B cell (primary cell): Measurements from ENCODE around the gene GDF7. TPM values are rescaled to one million over a fixed set of nuclear protein-coding genes. Genes with fewer than 3 reads are reported as not detected.

Experiments
- ATAC-seq: fragments of 200-7000 bp; cut with Tn5 transposase; one replicate; pipeline ENCODE4 v1.10.0; 2021; ENCODE audit warnings: low read depth, mild to moderate bottlenecking, moderate number of reproducible peaks, moderate library complexity
- CTCF ChIA-PET: fragments of 350-600 bp; sonication (Branson Sonifier 250); formaldehyde crosslinking; loops from one replicate; lab custom pipeline; 2021; ENCODE audit warnings: antibody characterized with exemption, inconsistent platforms; lab: Charles Lee
- POLR2A ChIA-PET: fragments of 350-600 bp; sonication (Branson Sonifier 250); formaldehyde crosslinking; loops from one replicate; lab custom pipeline; 2021; ENCODE audit warnings: antibody characterized with exemption; lab: Charles Lee
- DNase-seq: peaks from one replicate; pipeline ENCODE4 v3.0.0; 2013
- H2AFZ ChIP-seq: 2 replicates; pipeline ENCODE4 v1.6.1; 2012; ENCODE audit warnings: mild to moderate bottlenecking, low read depth, low read length; ENCODE audit not compliant: insufficient read depth, poor library complexity, severe bottlenecking
- H3K27ac ChIP-seq, 2 donors: 1 replicate in 1 of 2; 2 replicates in 1 of 2; pipeline ENCODE4 v1.5.1; 2012 to 2013; ENCODE audit warnings: low read length in 2 of 2, mild to moderate bottlenecking in 2 of 2, moderate library complexity in 1 of 2
- H3K27me3 ChIP-seq, 4 experiments: fragments of 200-600 bp in 1 of 4; sonication (generic) in 1 of 4; replicated peaks in 1 of 4; 1 replicate in 2 of 4; 2 replicates in 2 of 4; pipeline versions ENCODE4 v1.6.1 to v1.7.0; 2013 to 2016; ENCODE audit warnings: low read length in 3 of 4, mild to moderate bottlenecking in 2 of 4, mixed read lengths in 1 of 4, moderate library complexity in 1 of 4; ENCODE audit not compliant: insufficient read depth in 4 of 4, control insufficient read depth in 3 of 4; ENCODE audit errors: control extremely low read depth in 1 of 4
- H3K36me3 ChIP-seq, 2 experiments: replicated peaks in 1 of 2; 1 replicate in 1 of 2; 2 replicates in 1 of 2; pipeline versions ENCODE4 v1.6.1 to v1.7.1; 2013; ENCODE audit warnings: low read length in 1 of 2; ENCODE audit not compliant: insufficient read depth in 2 of 2, control insufficient read depth in 1 of 2; ENCODE audit errors: control extremely low read depth in 1 of 2, extremely low read depth in 1 of 2
- H3K4me1 ChIP-seq, 2 donors: fragments of 200-600 bp in 1 of 2; sonication (generic) in 1 of 2; 1 replicate in 1 of 2; 2 replicates in 1 of 2; pipeline versions ENCODE4 v1.5.1 to v1.6.1; 2013 to 2017; ENCODE audit warnings: low read length in 2 of 2; ENCODE audit not compliant: control insufficient read depth in 2 of 2, insufficient read depth in 2 of 2
- H3K4me2 ChIP-seq: replicated peaks from 2 replicates; pipeline ENCODE3; 2012; ENCODE audit warnings: mild to moderate bottlenecking, low read depth, low read length; ENCODE audit not compliant: poor library complexity, severe bottlenecking
- H3K4me3 ChIP-seq, 5 experiments: fragments of 200-600 bp in 1 of 5; sonication (generic) in 1 of 5; 1 replicate in 3 of 5; 2 replicates in 2 of 5; pipeline versions ENCODE4 v1.5.1 to v1.7.0; 2011 to 2016; ENCODE audit warnings: low read length in 4 of 5, mild to moderate bottlenecking in 4 of 5, low read depth in 2 of 5, control low read depth in 1 of 5, moderate library complexity in 1 of 5; ENCODE audit not compliant: insufficient read depth in 1 of 5; ENCODE audit errors: control extremely low read depth in 1 of 5, extremely low read depth in 1 of 5
- H3K79me2 ChIP-seq: fragments of 200-600 bp; sonication (generic); one replicate; pipeline ENCODE4 v1.6.0; 2016; ENCODE audit warnings: low read length; ENCODE audit not compliant: control insufficient read depth, insufficient read depth
- H3K9ac ChIP-seq: fragments of 200-600 bp; sonication (generic); 2 replicates; pipeline ENCODE4 v1.6.1; 2017; ENCODE audit warnings: mild to moderate bottlenecking, low read length, moderate library complexity
- H3K9me3 ChIP-seq, 3 donors: one replicate each; pipeline versions ENCODE4 v1.6.1 to v1.7.1; 2013; ENCODE audit warnings: low read length in 2 of 3; ENCODE audit not compliant: control insufficient read depth in 2 of 3, insufficient read depth in 1 of 3; ENCODE audit errors: control extremely low read depth in 1 of 3
- H4K20me1 ChIP-seq: 2 replicates; pipeline ENCODE4 v1.6.0; 2012; ENCODE audit warnings: mild to moderate bottlenecking, low read length; ENCODE audit not compliant: insufficient read depth, control insufficient read depth, poor library complexity, severe bottlenecking
- H3K27ac Mint-ChIP-seq: one replicate; pipeline ENCODE4 v1.8.0; 2021; ENCODE audit warnings: mixed read lengths
- H3K27me3 Mint-ChIP-seq: one replicate; pipeline ENCODE4 v1.8.0; 2021; ENCODE audit warnings: mixed read lengths
- H3K4me1 Mint-ChIP-seq: one replicate; pipeline ENCODE4 v1.8.0; 2021; ENCODE audit warnings: mixed read lengths
- H3K4me3 Mint-ChIP-seq: one replicate; pipeline ENCODE4 v1.8.0; 2021; ENCODE audit warnings: mixed read lengths
- H3K9me3 Mint-ChIP-seq: one replicate; pipeline ENCODE4 v1.8.0; 2022; ENCODE audit warnings: mixed read lengths; ENCODE audit not compliant: insufficient read depth
- CTCF ChIP-seq: fragments of 200-600 bp; IDR thresholded peaks from one replicate; pipeline ENCODE4 v1.8.0; 2022; ENCODE audit warnings: antibody characterized with exemption, mild to moderate bottlenecking
- EZH2 ChIP-seq: IDR thresholded peaks from 2 replicates; pipeline ENCODE4 v1.6.1; 2012; ENCODE audit warnings: borderline replicate concordance, low read depth, mild to moderate bottlenecking, moderate library complexity, low read length; ENCODE audit not compliant: insufficient read depth, poor library complexity, severe bottlenecking
- WGBS: methylation state at CpG from one replicate; pipeline ENCODE4 v1.1.5; 2013; ENCODE audit warnings: missing lambda C conversion rate; ENCODE audit not compliant: insufficient coverage; 5-methylcytosine and 5-hydroxymethylcytosine counted together
- intact Hi-C: fragments of 100-400 bp; cut with micrococcal nuclease; formaldehyde crosslinking; loops from one replicate; pipeline ENCODE4 v1.10.0; 2022
- polyA plus RNA-seq: library from polyadenylated mRNA; depleted of rRNA; stranded (reverse); fragments of >200 nt; gene quantifications from 2 replicates; pipeline ENCODE4 v1.2.3, GENCODE V29; 2012
- total RNA-seq, 2 donors: library from RNA; stranded (reverse); fragments of 120-200 nt in 1 of 2; gene quantifications; 1 replicate in 1 of 2; 2 replicates in 1 of 2; pipeline versions ENCODE4 v1.2.3 to v1.2.4, GENCODE V29; 2013 to 2022

The GDF7 gene
- total and polyA plus RNA-seq, 2 donors (not counting 1 experiment from before 2014, with no cell fraction given): 7.0 to 15.3 TPM

DNA sequence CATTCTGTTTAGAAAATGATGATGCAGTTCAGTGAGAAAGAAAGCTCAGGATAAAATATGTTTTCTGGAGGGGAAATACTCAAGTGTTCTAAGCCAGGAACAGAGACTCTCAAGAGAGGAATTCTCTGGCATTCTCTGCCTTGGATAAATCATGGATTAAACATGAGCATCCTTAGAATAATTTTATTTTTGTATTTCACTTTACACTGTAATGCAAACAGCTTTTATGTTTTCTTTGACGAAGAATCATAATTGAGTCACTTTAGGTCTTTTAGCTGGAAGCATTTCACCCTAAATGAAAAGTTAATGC lies 11.1 kb downstream of the GDF7 start:
- no peaks in the 10 kb centered on the region for H3K27me3 ChIP-seq
- no peaks in the 10 kb centered on the region for H4K20me1 ChIP-seq
- H3K27ac ChIP-seq: peak overlapping the region; percentile 4 to 82
- no peaks in the 10 kb centered on the region for H3K27me3 Mint-ChIP-seq
- TF ChIP-seq CTCF (no peak), EZH2 (no peak)
- H3K9me3 ChIP-seq: no peaks in the 10 kb centered on the region
- peak overlapping the region; percentile 98 for H3K27ac Mint-ChIP-seq
- peak overlapping the region; percentile 80 for H3K4me3 Mint-ChIP-seq
- H3K4me3 ChIP-seq: peak overlapping the region in 2 of 5 experiments; percentile 2 to 8
- no peak overlapping the region for H2AFZ ChIP-seq
- H3K4me1 Mint-ChIP-seq: peaks cover 56% of the 10 kb centered on the region
- CTCF ChIA-PET: interaction anchor here (1.8 to 8.8 kb wide), 6 partner anchors 10 to 284 kb away, joined by 3 to 160 read pairs (median 40); partner anchors contain the start of genes GDF7 and HS1BP3
- H3K4me2 ChIP-seq: peak overlapping the region; percentile 53
- intact Hi-C loops: loop anchor here (5.0 kb wide), 1 partner anchor 144 kb away; the partner anchor contains the start of gene LDAH
- ATAC-seq (no peak), DNase-seq (no peak)
- no peak overlapping the region for H3K9ac ChIP-seq
- POLR2A ChIA-PET: interaction anchor here (3.2 kb wide), 1 partner anchor 11 kb away, joined by 74 read pairs; the partner anchor contains the start of gene GDF7
- peaks cover 0 to 22% of the 10 kb centered on the region in 2 experiments for H3K36me3 ChIP-seq
- no peaks in the 10 kb centered on the region for H3K9me3 Mint-ChIP-seq
- H3K79me2 ChIP-seq: no peaks in the 10 kb centered on the region
- peaks cover 28 to 66% of the 10 kb centered on the region in 2 donors for H3K4me1 ChIP-seq
- WGBS: no CpG with 5 or more reads among the region's 1 CpG

- Histone ChIP-seq H3K27me3 (no peaks in the 10 kb centered on the region), H3K36me3 (peaks cover 0 to 28% of the 10 kb centered on the region in 2 experiments), H3K4me2 (no peak overlapping the region), H3K4me3 (no peak overlapping the region), H4K20me1 (no peaks in the 10 kb centered on the region), H3K4me1 (peaks cover 28 to 63% of the 10 kb centered on the region in 2 donors), H3K79me2 (no peaks in the 10 kb centered on the region), H3K9ac (no peak overlapping the region), H2AFZ (no peak overlapping the region), H3K9me3 (no peaks in the 10 kb centered on the region), H3K27ac (peak overlapping the region in 1 of 2 donors; percentile 4)
- no CpG with 5 or more reads among the region's 2 CpGs for WGBS
- Mint-ChIP-seq H3K27me3 (no peaks in the 10 kb centered on the region), H3K4me3 (no peak overlapping the region), H3K27ac (peak overlapping the region; percentile 26), H3K4me1 (peaks cover 51% of the 10 kb centered on the region), H3K9me3 (no peaks in the 10 kb centered on the region)
- TF ChIP-seq EZH2 (no peak), CTCF (no peak)
- POLR2A ChIA-PET: interaction anchor here (1.2 kb wide), 1 partner anchor 12 kb away, joined by 4 read pairs; the partner anchor contains the start of gene GDF7
- CTCF ChIA-PET: interaction anchor here (2.4 to 8.8 kb wide), 5 partner anchors 12 to 284 kb away, joined by 6 to 160 read pairs (median 46); partner anchors contain the start of genes GDF7 and HS1BP3
- ATAC-seq (no peak), DNase-seq (no peak)
- intact Hi-C loops: loop anchor here (5.0 kb wide), 1 partner anchor 144 kb away; the partner anchor contains the start of gene LDAH
These were observed 11.8 kb downstream of the GDF7 start for GRCh38 chr2:20678780-20679179.
